NB4 (cell line): ENCODE measurements around the gene C1QC.

Experiments
- CTCF ChIP-seq: IDR thresholded peaks from one replicate; pipeline ENCODE4 v1.5.1; 2012; ENCODE audit warnings: low read depth, low read length
- MAX ChIP-seq: IDR thresholded peaks from 2 replicates; pipeline ENCODE4 v1.6.1; 2011; ENCODE audit warnings: low read depth, low read length
- MYC ChIP-seq: IDR thresholded peaks from 2 replicates; pipeline ENCODE4 v1.6.1; 2011; ENCODE audit warnings: low read depth, low read length
- POLR2A ChIP-seq: IDR thresholded peaks from 2 replicates; pipeline ENCODE4 v1.6.1; 2011; ENCODE audit warnings: mild to moderate bottlenecking; ENCODE audit not compliant: insufficient read length; ENCODE audit errors: extremely low read depth

- no peak for TF ChIP-seq POLR2A
- no peak for TF ChIP-seq CTCF
- no peak for TF ChIP-seq MAX
- TF ChIP-seq MYC: no peak
These were observed 40.1 kb downstream of the C1QC start for GRCh38 chr1:22683547-22683946.
